ENCODE results near the gene AGBL1. TPM values are rescaled to one million over a fixed set of nuclear protein-coding genes. Genes with fewer than 3 reads are reported as not detected.

AGBL1 gene
- total RNA-seq, 1 donor from 2014 or later: 5.5 TPM

GRCh38 chr15:86399041-86399954 is 319.6 kb downstream of the AGBL1 start:
- H4K20me1 ChIP-seq (ENCODE audit: low read depth): no peaks in the 10 kb centered on the region
- H3K9me3 Mint-ChIP-seq: no peaks in the 10 kb centered on the region
- H3F3A ChIP-seq (ENCODE audit: low read depth): no peaks in the 10 kb centered on the region
- H3K9ac ChIP-seq: no peak overlapping the region
- no peaks in the 10 kb centered on the region for H3K79me2 ChIP-seq (ENCODE audit: low read depth)
- DNase-seq (ENCODE audit: low spot score): no peak
- H3K4me3 Mint-ChIP-seq: no peak overlapping the region
- no peaks in the 10 kb centered on the region for H3K36me3 Mint-ChIP-seq
- H3K4me3 ChIP-seq: no peak overlapping the region
- no peaks in the 10 kb centered on the region for H3K4me1 Mint-ChIP-seq
- H3K27ac Mint-ChIP-seq: no peak overlapping the region
- H3K27ac ChIP-seq: no peak overlapping the region
- TF ChIP-seq EZH2phosphoT487 (IDR thresholded peaks at IDR 0.05): no peak
- TF ChIP-seq EZH2 (IDR thresholded peaks at IDR 0.05): no peak
- no peak for TF ChIP-seq CTCF (IDR thresholded peaks at IDR 0.05)
- H3K9me3 ChIP-seq (ENCODE audit: low read depth): no peaks in the 10 kb centered on the region
- no peak overlapping the region for H2AFZ ChIP-seq (replicated peaks)
- no peak overlapping the region for H3K4me2 ChIP-seq
- no peaks in the 10 kb centered on the region for H3K27me3 ChIP-seq
- no peaks in the 10 kb centered on the region for H3K27me3 Mint-ChIP-seq (ENCODE audit: insufficient read depth, low read depth)
- H3K36me3 ChIP-seq: no peaks in the 10 kb centered on the region
- no peaks in the 10 kb centered on the region for H3K4me1 ChIP-seq

GRCh38 chr15:86403221-86403620 is 323.6 kb downstream of the AGBL1 start:
- Mint-ChIP-seq H3K9me3 (no peaks in the 10 kb centered on the region), H3K36me3 (no peaks in the 10 kb centered on the region)
- no peak overlapping the region for H3K4me3 ChIP-seq

DNA sequence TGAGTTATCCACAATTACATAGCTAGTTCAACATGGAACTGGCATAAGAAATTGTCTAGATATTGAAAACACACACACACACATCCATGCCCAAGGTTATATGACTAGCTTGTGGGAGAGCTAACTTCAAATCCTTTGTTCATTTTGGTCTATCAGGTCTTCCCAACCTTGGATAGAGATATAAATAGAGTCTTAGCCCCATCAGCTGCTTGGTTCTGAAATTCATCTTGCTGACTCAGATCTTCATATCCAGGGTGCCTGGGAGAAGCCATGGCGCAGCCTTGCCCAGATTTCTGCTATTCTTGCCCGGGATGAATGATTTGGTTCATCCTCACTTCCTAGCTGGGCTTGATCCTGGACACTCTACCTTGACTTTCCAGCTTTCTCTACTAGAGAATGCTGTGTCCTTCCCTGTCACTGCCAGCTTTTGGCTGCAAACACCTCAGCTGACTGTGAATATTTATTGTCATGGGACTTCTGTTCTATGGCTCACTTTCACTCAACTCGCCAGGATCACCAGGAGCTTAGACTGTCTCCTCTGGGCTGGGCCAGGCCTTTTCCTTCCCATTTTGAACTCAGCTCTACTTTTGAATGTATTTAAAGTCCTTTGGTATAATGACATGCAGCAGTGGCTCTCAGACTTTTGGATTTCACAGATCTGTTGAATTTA is 324.4 kb downstream of the AGBL1 start:
- Histone ChIP-seq H3K27ac (no peak overlapping the region), H4K20me1 (ENCODE audit: low read depth) (no peaks in the 10 kb centered on the region), H2AFZ (replicated peaks) (no peak overlapping the region), H3K9me3 (ENCODE audit: low read depth) (no peaks in the 10 kb centered on the region), H3K4me2 (no peak overlapping the region), H3K4me1 (no peaks in the 10 kb centered on the region), H3K9ac (no peak overlapping the region), H3K36me3 (no peaks in the 10 kb centered on the region), H3F3A (ENCODE audit: low read depth) (no peaks in the 10 kb centered on the region), H3K4me3 (no peak overlapping the region), H3K79me2 (ENCODE audit: low read depth) (no peaks in the 10 kb centered on the region), H3K27me3 (no peaks in the 10 kb centered on the region)
- Mint-ChIP-seq H3K36me3 (no peaks in the 10 kb centered on the region), H3K27me3 (ENCODE audit: insufficient read depth, low read depth) (no peaks in the 10 kb centered on the region), H3K9me3 (no peaks in the 10 kb centered on the region), H3K27ac (no peak overlapping the region), H3K4me3 (no peak overlapping the region), H3K4me1 (no peaks in the 10 kb centered on the region)
- TF ChIP-seq EZH2 (IDR thresholded peaks at IDR 0.05) (no peak), EZH2phosphoT487 (IDR thresholded peaks at IDR 0.05) (no peak), CTCF (IDR thresholded peaks at IDR 0.05) (no peak)
- DNase-seq (ENCODE audit: low spot score): no peak

More at GRCh38 chr15:86403221-86403620, 323.6 kb downstream of the AGBL1 start:
- H3K27me3 Mint-ChIP-seq (ENCODE audit: insufficient read depth, low read depth): no peaks in the 10 kb centered on the region
- no peaks in the 10 kb centered on the region for H3K36me3 ChIP-seq
- DNase-seq (ENCODE audit: low spot score): no peak
- H3K79me2 ChIP-seq (ENCODE audit: low read depth): no peaks in the 10 kb centered on the region
- no peaks in the 10 kb centered on the region for H4K20me1 ChIP-seq (ENCODE audit: low read depth)
- no peaks in the 10 kb centered on the region for H3K9me3 ChIP-seq (ENCODE audit: low read depth)
- H3K27me3 ChIP-seq: no peaks in the 10 kb centered on the region
- H3K9ac ChIP-seq: no peak overlapping the region
- H2AFZ ChIP-seq (replicated peaks): no peak overlapping the region
- TF ChIP-seq CTCF (IDR thresholded peaks at IDR 0.05) (no peak), EZH2 (IDR thresholded peaks at IDR 0.05) (no peak), EZH2phosphoT487 (IDR thresholded peaks at IDR 0.05) (no peak)
- no peak overlapping the region for H3K27ac ChIP-seq
- H3F3A ChIP-seq (ENCODE audit: low read depth): no peaks in the 10 kb centered on the region
- no peak overlapping the region for H3K4me3 Mint-ChIP-seq
- no peaks in the 10 kb centered on the region for H3K4me1 Mint-ChIP-seq
- H3K4me2 ChIP-seq: no peak overlapping the region
- no peaks in the 10 kb centered on the region for H3K4me1 ChIP-seq
- no peak overlapping the region for H3K27ac Mint-ChIP-seq

Data from neural progenitor cell (in vitro differentiated cells).